GM19328 (cell line): ENCODE measurements around the gene WT1.
A peak's percentile ranks its signal among the peaks of the same experiment; 100 is the strongest.

Experiments used
- ATAC-seq: cut with Tn5 transposase; IDR thresholded peaks from one replicate; pipeline ENCODE4 v1.9.1; 2021; ENCODE audit warnings: mild to moderate bottlenecking, moderate library complexity; ENCODE audit not compliant: unreplicated experiment

The WT1 gene

DNA sequence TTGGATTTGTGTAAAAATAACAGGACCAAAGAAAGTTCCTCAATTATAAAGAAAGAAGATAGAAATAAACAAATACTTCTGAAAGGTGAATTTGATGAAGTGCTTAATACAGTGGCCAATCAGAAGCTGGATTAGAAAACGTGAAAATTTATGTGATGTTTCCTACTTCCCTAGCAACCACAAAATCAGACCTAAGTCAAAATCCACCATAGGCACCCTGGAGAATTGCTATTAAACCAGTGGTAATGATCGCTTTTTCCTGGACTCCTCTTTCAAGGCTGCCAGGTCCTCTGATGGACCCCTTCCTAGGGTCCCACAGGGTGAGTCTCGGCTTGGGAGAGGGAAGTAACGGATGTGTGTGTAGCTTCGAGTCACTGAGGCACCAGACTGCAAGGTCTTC lies 9.6 kb downstream of the WT1 start:
- ATAC-seq: no peak

DNA sequence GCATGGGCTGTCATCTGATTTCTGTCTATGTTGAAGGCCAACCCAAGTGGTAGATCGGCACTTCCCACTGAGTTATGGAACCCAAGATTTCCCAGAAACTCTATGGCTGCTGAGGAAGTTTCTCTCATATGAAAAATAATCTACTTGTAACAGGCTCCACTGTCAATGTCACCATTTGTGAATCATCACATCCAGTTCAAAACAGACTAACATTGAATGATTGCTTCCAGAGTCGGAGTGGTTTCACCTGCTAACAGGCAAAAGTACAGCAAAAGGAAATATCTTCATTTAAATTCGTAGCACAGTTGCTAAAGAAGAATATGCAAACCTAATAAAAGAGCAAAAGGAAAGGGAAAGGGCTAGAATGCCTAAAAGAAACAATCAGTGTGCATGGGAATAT lies 12.8 kb downstream of the WT1 start:
- no peak for ATAC-seq

DNA sequence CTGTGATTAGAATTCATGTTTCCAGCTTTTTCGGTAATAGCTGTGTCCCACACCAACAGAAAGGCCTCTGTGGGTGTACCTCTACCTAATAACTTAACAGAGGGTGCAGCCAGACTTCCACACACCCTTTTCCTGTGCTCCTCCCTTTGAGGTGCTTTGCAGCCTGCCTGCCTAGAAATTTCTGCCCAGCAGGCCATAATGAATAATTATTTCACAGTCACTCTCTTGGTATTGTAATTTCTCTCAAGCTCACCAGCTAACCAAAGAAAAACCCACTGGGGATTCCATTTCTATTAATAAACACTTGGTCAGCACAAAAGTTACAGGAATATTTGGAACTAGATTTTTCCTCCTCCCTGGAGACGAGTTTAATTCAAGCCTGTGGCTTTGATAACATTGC lies 13.3 kb downstream of the WT1 start:
- no peak for ATAC-seq

DNA sequence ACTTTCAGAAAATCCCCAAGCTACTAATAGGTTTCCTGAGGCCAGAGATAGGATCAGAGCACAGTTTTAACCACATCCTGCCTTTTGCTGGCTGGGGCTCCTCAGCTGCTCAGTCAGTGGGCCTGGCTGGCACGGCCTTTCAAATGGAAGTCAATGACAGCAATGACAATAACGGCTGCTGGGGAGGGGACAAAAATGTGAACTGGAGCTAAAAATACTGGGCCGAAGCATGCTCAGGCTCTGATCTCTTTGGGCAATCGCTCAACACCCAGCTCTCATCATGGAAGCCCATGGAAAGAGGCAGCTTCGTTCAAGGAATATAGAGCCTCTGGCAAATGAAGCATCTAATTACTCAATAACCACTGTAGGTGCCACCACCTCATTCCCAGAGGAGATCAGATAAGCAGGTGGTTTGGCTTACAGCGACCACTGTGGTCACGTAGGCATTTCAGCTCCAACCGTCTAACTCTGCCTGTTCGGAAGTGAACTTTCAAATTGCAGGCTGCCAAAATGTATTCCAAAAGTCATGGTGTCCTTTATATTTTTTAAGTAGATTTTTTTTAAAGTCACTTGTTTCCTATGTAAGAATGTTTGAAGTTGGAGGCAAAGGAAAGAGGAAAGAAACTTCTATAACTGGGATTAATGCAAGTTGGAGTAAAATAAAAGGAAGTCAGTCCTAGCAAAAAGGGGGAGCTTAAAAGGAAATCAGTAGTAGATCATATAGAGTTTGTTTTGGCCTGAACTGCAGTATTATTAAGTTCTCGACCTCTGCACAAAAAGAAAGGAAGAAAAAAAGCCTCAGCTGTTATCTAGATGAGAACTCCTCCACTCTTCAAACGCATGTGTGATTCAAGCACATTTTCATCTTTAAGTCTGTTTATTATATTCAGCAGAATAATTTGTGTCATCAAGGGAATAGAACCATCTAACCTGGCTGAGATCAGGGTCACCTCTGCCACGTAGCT lies 14.1 kb downstream of the WT1 start:
- ATAC-seq: peak; percentile 68

DNA sequence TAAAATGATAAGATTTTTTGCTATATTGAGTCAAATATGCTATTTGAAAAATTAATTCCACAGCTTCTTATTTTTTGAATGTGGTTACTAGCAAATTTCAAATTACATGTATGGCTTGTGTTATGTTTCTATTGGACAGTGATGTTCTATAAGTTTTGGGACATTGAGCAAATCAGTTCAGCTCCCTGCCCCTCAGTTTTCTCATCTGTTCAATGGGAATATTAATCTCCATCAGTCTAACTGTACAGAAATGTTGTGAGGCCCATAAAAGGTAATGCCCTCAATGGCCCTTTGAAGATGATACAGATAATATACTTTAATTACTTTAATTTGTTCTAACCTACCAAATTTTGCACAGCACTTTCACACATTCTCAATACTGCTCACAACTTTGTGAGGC lies 15.2 kb downstream of the WT1 start:
- no peak for ATAC-seq

DNA sequence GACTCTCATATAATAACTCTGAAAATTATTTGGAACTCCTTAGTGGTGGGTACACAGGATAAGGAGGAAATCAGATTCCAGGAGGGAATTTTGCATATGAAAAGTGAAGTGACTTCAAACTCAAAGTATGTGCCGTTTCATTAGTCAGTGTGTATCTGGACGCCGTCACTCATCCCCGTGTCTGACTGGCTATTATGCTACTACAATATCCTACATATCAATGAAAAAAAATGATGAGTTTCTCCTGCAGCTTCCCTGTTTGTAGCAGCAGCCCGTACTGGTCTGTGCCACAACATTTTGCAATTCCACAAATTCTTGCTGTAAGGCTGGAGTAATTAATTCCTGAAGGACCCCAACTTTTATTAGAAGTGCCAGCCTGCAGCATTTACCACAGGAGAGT lies 16.5 kb downstream of the WT1 start:
- no peak for ATAC-seq

DNA sequence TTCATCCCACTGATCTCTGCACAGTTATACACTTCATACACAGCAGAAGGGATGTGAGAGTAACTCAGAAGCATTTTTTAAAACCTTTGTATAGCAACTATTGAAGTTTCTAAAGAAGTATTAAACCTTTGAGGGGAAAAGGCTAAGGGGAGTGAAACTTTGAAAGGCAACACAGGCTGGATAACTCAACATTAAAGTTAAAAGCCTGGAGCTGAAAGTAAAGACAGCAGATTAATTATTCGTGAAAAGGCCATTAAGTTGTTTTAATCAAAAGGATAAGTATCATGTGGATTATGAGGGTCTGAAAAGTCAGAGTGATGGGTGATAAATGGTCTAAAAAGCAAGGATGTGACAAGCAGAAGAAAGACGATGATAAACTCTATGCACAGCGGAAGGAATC lies 17.5 kb downstream of the WT1 start:
- no peak for ATAC-seq

DNA sequence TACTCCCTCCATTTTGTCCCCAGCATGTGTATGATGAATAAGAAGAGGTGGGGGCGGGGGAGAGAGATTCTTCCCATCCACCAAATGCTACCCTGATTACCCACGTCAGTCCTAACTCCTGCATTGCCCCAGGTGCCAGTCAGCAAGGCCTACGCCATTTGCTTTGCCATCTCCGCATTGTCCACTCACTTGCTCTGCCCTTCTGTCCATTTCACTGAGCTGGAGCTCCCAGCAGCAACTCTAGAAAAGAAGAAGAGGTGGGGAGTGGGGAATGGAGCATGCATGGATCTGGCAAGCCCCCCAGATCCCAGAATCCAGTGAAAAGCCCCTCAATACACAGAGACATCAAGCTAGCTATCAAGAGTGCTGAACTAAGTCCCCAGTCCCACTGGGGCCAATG lies 19.0 kb downstream of the WT1 start:
- ATAC-seq: no peak

DNA sequence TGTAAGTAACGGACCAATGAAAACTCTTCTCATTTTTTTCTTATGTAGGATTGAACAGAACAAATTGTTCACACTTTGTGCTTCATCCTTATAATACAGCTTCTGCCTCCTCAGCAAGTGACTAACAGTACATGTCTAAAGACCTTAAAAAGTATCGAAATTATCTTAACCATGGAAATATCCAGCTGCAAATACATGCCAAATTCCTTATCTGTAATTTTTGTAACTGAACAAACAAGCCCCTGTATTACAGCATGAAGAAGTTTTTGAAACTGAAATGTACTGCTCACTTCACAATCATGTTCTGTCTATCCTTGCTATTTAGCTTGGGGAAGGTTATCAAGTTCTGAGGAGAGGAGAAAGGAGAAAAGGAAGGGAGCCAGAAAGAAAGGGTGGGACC lies 20.4 kb downstream of the WT1 start:
- ATAC-seq: no peak

DNA sequence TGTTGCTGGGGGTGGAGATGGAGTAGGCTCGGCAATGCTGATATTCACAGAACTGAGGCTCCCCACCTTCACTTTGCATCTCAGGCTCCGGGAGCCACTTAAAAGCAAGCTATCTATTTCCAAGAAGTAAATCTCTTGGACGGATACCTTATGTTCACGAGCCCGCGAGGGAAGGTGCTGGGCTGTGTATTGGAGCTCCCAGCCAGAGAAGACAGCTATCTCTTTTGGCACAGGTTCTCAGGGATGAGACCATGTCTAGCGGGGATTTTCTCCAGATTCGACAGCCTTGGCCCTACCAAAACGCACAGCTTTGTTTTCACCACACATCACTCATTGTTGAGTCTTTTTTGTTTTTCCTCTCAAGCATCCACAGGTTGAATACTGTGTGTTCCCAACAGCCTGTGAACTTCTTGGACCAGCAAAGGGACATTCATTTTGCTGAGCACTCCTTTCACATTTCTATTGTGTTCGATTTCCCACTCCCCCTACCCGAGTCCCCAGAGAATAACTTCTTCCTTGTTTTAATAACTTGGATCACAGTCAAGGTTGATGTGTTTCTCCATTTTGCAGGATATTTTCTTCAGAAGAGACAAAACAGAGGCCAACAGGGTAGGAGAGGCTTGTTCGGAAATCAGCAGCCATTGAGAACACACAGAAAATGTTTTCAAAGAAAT lies 23.3 kb downstream of the WT1 start:
- ATAC-seq: no peak

DNA sequence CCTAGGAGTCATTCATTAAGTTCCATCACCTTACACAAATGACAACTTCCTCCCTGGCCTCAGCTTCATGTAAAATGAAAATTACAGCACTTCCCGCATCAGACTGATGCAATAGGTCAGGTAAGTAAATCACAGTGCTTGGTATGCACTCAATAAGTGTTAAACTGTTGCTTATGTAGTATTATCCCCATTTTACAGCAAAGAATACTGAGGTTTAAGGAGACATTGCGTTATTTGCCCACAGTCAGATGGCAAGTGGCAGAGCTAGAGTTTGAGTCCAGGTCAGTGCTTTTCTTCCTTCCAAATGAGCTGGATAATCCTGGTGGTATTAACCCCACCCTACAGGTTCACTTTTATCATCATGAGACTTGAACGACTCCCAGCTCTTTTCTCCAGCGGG lies 29.7 kb downstream of the WT1 start:
- no peak for ATAC-seq

DNA sequence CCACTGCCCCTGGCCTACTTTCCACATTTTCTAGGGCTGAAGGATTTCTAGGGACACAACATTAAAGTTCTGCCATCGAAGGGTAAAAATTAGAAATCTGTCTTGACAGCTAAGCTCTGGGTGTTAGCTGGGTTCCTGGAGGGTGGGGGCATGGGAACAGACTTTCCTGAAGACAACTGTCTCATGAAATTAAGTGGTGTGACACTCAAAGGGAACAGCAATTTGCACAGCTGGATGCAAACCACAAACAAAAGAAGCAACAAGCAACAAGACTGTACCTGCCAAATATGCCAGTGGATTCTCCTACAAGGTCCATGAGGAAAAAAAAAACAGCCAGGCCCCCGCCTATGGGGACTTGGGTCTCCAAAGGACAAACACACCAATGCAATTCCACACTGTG lies 32.5 kb downstream of the WT1 start:
- no peak for ATAC-seq

DNA sequence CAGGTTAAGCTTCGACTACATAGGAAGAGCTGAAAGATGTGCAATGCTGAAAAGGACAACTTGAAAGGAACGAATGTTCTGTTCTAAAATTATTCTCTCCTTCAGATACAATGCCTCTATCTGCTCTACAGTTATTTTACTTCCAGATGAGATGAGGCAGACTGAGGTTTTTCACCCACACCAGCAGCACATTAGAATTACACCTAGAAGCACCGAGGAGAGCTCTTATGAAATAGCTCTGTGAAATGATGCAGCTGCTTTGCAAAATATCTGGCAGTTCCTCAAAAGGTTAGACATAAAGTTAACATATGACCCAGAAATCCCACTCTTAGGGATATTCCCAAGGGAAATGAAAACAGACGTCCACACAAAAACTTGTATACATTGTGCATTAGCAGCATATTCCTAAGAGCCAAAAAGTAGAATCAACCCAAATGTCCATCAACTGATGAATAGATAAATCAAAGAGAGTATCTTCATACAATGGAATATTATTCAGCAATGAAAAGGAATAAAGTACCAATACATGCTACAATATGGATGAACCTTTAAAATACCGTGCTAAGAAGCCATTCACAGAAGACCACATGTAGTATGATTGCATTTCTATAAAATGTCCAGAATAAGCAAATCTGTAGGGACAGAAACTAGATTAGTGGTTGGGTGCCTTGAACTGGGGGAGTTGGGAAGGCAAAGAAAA lies 34.5 kb downstream of the WT1 start:
- ATAC-seq: no peak

DNA sequence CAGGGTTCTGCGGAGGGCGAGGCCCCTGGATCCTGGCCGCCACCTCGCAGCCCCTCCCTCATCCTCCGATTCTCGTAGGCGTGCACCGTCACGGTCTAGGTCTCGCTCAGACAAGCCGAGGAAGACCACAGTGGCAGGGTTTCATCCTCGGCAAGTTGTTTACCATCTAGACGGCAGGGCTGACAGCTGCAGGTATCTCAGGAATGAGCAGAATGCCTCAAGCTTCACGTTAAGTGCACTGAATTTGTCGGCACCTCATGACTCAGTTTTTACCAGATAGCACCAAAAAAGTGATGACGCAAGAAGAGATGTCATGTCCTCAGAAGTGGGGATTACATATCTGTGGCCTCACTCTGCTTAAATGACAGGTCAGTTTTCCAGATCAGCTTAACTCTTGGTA lies 35.1 kb downstream of the WT1 start:
- ATAC-seq: no peak

DNA sequence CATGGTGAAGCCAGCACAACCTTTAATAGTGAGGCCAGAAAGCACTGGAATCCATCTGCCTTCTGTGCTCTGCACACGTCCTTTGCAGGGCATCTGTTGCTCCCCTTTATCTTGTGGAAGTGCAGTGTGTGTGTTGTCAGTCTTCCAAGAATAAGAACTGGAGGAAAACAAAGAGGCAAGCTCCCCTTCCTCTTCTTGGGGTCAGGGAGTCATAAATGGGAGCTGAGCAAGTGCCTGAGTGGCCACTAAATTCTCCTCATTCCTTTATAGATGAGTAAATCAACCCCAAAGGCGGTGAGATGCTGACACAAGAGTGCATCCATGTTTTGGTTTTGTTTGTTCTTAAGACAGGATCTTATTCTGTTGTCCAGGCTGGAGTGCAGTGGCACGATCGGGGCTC lies 38.3 kb downstream of the WT1 start:
- no peak for ATAC-seq

DNA sequence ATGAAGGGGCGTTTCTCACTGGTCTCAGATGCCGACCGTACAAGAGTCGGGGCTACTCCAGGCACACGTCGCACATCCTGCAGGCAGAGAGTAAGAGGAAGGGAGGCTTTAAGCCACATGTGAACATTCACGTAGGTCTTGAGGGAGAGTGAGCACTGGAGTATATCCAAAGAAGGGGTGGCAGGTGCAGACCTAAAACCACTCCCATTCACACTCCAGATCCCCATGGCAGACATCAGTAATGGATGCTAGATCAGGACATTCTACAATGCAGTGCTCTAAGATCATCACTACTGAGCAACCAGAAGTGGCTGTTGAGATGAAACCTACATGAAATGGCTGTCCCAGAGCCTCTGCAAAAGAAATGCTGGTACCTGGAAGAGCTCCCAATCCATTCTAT lies 39.0 kb downstream of the WT1 start:
- no peak for ATAC-seq

DNA sequence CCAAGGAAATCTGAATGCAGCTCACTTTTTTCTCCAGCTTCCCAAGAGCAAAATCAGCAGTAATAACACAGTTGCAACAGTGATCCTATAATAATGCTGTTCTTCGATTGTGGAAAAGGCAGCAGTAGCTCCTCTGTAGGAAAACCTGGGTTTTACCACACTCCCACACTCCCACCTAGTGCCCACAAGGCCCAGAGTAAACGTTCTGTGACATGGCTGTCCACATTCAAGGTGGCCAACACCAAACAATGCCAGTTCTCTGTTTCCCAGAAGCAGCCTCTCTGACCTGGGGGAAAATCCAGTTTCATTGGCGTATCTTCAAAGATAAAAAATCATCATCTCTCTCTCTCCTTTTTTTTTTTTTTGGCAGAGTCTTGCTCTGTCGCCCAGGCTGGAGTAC lies 40.2 kb downstream of the WT1 start:
- ATAC-seq: no peak

DNA sequence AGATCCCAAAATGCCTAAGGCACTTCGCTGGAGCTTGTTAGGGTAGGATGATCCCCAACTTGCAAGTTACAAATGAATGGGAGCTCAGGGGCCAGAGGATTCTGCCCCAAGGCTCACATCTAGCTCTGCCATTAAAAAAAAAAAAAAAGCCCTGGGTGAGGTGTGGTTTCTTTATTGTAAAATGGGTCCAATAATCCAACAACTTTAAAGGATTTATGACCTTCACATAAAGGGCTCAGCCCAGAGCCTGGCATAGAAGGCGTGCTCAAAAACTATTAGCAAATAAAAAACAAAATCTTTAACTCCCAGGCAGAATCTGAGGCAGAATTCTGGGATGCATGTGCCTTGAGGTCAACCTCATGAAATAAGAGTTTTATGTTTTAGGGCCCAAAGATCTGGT lies 42.5 kb downstream of the WT1 start:
- no peak for ATAC-seq

DNA sequence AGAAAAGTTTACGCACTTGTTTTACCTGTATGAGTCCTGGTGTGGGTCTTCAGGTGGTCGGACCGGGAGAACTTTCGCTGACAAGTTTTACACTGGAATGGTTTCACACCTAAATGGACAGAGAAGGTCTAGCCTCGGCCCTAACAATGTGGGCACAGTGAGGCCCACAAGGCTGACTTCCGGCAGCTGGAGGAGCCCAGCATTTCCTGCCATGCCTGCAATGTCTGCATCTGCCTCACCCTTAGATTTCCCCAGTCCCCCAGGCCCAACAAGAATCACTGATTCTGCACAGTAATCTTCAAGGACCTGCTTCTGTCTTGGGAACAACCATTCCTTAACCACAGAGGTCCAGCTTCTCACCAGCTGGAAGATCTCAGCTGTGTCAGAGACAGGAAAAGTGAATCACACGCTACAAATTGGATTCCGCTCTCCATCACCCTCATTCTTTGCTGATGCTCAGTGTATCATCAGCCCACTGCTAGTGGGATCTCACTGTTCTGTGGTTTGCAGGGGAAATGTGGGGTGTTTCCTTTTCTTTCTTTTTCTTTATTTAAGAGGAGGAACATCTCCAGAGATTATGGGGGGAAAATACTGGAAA lies 43.3 kb downstream of the WT1 start:
- ATAC-seq: no peak

DNA sequence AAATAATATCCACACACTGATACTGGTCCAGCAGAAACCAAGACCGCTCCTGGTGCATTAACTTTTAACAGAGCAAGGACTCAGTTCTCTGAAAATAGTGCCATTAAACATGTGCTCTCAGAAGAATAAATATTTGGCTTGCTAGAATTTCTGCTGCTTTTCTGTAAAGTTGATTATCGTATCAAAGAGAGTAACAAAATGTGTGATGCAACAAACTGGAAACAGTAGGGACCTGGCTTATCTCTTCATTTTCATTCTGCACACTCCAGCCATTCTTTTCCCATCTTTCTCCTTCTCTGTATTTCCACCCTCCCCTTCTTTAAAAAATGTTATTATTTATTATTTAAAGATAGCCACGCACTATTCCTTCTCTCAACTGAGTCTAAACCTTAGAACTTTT lies 43.9 kb downstream of the WT1 start:
- no peak for ATAC-seq

DNA sequence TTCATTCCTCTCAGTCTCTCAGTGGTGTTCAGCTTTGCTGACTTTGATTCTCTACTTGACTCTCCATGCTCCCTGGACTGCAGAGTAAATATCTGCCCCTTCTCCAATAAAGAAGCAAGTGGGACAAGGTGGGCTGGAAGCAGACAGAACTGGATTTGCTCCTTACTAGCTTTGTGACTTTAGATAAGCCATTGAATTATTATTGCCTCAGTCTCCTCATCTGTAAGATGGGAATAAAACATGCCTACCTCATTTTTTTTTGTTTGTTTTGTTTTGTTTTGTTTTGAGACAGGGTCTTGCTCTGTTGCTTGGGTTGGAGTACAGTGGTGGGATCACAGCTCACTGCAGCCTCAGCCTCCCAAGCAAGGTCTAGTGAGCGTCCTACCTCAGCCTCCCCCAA lies 44.6 kb downstream of the WT1 start:
- ATAC-seq: no peak
